HG02642 (cell line): Measurements from ENCODE around the gene ZNF460.

Experiments
- ATAC-seq: cut with Tn5 transposase; IDR thresholded peaks from one replicate; pipeline ENCODE4 v1.9.1; 2021; ENCODE audit warnings: mild to moderate bottlenecking; ENCODE audit not compliant: unreplicated experiment, poor library complexity

The ZNF460 gene

DNA sequence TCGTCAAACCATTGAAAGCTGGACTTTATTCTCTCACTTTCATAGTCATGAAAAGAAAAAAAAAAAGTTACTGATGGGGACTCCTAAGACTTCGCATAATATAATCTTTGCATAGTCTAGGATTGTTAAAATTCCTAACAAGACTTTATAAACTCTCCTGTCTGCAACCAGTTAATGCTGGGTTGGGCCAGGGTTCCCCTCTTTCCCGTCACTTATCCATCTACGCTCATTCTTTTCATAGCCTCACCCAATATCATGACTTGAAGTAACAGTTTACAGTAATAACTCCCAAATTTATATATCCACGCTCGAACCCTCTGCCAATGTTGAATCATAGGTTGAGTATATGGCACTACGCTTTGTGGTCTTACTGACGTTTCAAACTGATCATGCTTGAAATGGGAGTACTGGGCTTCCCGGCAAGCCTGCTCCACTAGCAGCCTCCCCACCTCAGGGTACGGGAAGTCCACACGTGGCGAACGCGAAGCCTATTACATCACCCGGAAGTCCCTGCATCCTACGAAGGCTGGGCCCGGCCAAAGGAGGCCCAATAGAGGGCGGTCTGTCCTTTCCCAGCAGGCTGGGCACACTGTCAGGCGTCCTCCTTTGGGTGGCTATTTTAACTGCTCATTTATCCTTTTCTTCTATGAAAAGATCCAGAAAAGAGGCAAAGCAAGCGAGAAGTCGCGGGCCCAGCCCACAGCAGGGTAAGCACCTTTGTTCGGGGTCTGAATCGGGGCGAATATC lies 694 bp upstream of the ZNF460 start:
- peak; percentile 79 for ATAC-seq

DNA sequence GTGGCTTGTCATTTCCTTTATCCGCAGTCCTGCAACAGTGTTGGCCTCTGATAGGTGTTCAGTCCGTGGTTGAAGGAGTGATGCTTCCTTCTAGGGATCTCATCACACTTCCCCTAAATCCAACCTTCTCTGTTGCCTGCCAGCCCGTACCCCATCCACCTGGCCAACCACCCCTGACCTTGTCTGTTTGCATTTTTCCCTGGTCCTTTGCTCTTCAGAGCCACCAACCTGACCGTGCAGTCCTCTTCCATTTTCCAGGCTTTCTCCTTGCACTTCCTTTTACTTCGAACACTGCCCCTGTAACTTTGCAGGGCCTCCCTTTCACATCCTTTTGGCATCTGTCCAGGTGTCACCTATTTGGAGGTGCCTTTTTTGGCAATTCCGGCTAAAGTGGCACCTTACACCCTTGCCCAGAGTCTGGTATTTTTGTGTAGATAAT lies 696 bp downstream of the ZNF460 start:
- no peak for ATAC-seq

GRCh38 chr19:57282011-57282643 lies 1.8 kb downstream of the ZNF460 start:
- no peak for ATAC-seq

GRCh38 chr19:57288373-57288772 lies 8.1 kb downstream of the ZNF460 start:
- ATAC-seq, result no peak

- no peak for ATAC-seq
Observed at GRCh38 chr19:57290970-57291369, 10.7 kb downstream of the ZNF460 start.

- no peak for ATAC-seq
Observed at GRCh38 chr19:57292547-57292946, 12.3 kb downstream of the ZNF460 start.

DNA sequence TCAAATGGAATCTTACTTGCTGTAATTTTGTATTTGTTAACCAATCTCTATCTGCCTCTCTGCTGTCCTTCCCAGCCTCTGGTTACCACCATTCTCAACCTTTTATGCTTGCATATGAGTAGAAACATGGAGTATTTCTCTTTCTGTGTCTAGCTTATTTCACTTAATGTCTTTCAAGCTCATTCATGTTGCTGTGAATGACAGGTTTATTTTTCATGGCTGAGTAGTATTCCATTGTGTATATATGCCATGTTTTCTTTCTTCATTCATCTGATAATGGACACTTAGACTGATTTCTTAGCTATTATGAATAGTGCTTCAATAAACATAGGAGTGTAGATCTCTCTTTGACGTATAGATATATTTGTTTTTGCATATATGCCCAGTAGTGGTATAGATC lies 13.4 kb downstream of the ZNF460 start:
- no peak for ATAC-seq

DNA sequence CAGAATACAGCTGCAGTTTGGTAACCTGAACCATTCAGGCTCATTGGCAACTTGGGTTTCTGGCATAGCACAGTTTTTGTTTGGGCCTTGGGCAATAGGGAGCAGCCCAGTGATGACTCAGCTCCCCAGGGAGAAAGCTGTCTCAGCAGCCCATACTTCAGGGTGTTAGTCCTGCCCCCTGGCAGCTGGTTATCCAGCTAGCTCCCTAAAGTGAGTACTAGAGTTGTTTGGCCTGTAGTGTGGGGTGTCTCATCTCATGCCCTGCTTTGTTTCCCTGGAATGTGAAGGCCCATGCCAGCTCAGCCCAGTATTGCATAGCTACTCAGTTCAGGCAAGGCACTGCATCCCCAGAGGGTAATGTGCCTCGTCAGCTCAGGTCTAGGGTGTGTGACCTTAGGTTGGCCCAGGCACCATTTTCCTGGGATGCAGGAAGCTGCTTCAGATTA lies 21.8 kb downstream of the ZNF460 start:
- no peak for ATAC-seq

GRCh38 chr19:57302727-57303401 lies 22.6 kb downstream of the ZNF460 start:
- ATAC-seq, result no peak

- ATAC-seq, result no peak
Observed at GRCh38 chr19:57305056-57305455, 24.8 kb downstream of the ZNF460 start.

DNA sequence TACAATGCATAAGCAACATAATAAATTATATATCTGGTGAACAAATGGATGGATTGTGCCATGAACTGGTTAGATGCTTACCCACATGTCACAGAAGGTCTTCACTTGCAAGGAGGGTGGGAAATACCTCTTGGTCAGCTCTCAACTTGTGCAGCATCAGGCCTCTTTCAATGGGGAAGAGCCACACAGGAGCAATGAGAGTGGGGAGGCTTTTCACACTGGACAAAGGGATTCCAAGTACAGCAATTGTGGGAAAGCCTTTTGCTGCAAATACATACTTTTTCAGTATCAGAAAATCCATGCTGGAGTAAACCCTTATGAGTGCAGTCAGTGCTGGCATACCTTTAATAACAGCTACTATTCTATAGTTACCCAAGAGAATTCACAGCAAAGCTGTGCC lies 28.2 kb downstream of the ZNF460 start:
- ATAC-seq, result no peak

DNA sequence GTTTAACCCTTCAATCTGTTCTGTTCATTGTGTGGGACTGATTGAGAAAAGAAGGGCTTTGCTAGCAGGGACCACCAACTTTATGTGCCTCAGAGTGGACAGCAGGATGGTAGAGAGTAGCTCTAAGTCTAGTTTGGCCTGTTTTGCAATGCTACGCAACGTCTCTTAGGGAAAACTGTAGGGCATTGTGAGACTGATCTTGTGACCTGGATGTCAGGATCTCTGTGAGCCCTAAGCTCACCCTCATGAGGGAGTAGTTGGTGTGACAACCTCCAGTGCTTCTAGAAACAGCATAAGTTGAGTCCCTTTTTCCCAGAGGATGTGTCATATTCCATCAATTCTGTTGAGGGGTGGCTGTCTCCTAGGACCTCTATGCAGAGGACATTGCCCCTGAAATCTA lies 30.5 kb downstream of the ZNF460 start:
- no peak for ATAC-seq

DNA sequence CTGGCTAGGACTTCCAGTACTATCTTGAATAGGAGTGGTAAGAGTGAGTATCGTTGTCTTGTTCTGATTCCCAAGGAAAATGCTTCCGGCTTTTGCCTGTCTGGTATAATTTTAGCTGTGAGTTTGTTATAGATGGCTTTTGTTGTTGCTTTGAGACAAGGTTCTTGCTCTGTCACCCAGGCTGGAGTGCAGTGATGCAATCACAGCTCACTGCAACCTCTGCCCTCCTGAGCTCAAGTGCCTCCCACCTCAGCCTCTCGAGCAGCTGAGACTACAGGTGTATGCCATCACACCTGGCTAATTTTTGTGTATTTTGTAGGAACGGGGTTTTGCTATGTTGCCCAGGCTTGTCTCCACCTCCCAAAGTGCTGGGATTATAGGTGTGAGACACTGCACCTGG lies 33.9 kb downstream of the ZNF460 start:
- ATAC-seq, result no peak

DNA sequence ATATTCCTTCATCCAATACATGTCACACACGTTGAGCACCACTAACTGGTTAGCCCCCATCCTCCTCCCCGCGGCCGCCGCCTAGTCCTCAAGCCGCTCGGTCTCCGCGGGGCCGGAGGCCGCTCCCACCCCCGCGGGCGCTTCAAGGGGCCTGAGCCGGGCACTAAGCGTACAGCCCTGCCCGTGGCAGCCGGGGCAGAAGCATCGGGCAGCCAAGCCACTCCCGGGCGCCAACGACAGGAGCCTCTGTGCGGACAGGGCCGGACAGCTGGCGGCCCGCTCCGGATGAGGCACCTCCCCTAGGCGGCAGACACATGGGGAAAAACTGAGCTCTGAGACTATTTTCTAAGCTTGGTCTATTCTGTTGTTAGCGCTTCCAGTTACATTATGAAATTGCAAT lies 37.2 kb downstream of the ZNF460 start:
- no peak for ATAC-seq

GRCh38 chr19:57319869-57320179 lies 39.5 kb downstream of the ZNF460 start:
- no peak for ATAC-seq

- ATAC-seq, result peak; percentile 99
Observed at GRCh38 chr19:57320180-57321084, 40.1 kb downstream of the ZNF460 start, which contains the start of gene ZNF543. Gene ZNF543, plus strand, starts transcription at chr19:57320472. Its CDS starts 382 bp downstream, at chr19:57320854.

DNA sequence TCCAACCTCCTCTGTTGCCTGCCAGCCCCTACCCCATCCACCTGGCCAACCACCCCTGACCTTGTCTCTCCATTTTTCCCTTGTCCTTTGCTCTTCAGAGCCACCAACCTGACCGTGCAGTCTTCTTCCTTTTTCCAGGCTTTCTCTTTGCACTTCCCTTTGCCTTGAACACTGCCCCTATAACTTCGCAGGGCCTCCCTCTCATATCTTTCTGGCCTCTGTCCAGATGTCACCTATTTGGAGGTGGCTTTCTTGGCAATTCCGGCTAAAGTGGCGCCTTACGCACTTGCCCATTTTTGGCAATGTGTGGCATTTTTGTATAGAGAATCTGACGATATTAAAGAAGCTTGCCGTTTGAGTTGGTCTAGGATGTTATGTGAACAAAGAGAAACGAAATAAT lies 40.8 kb downstream of the ZNF460 start:
- no peak for ATAC-seq

DNA sequence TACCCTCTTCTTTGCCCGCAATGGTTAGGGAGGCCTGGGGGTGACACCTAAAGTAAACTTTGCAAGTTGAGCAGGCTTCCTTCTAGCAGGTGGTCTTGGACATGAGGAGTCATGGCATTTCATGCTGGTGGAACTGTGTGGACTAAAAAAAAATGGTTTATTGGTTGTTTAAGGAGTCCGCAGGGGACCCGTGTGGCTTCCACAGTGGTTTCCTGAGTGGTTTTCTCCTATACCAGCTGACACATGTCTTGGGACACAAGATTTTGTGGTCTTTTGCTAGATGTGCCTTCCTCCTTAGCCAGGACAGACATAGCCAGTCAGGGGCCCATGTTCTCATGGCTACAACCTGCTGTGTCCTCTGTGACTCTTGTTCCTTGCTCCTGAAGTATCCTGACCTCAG lies 41.5 kb downstream of the ZNF460 start:
- ATAC-seq, result no peak

DNA sequence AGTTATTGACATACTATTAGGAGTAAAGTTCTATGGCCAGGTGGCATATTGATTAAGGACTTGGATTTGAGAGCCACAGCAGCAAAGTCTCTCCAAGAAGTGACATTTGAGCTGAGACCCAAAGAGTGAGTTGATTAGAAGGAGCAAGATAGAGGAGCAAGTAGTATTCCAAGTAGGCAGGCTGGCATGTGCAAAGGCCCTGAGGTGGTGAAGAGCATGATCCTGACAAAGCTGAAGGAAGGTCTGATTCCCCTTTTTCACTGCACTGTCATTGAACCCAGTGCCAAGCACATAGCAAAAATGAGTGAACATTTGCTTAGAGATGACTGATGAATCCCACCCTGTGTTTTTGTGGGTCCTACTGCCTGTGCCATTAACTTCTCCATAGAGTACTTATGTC lies 44.7 kb downstream of the ZNF460 start:
- no peak for ATAC-seq

- no peak for ATAC-seq
Observed at GRCh38 chr19:57327993-57328392, 47.7 kb downstream of the ZNF460 start.
